GM18508 (cell line): ENCODE measurements around the gene LGR6.
"Not testable (repeated sequence)": the region's sequence is repeated elsewhere in the genome, so short reads cannot be mapped to it uniquely, and the experiment has no call there.

Source experiments
- ATAC-seq: cut with Tn5 transposase; IDR thresholded peaks from one replicate; pipeline ENCODE4 v1.9.1; 2021; ENCODE audit warnings: moderate number of reproducible peaks; ENCODE audit not compliant: insufficient read depth, unreplicated experiment

The LGR6 gene

DNA sequence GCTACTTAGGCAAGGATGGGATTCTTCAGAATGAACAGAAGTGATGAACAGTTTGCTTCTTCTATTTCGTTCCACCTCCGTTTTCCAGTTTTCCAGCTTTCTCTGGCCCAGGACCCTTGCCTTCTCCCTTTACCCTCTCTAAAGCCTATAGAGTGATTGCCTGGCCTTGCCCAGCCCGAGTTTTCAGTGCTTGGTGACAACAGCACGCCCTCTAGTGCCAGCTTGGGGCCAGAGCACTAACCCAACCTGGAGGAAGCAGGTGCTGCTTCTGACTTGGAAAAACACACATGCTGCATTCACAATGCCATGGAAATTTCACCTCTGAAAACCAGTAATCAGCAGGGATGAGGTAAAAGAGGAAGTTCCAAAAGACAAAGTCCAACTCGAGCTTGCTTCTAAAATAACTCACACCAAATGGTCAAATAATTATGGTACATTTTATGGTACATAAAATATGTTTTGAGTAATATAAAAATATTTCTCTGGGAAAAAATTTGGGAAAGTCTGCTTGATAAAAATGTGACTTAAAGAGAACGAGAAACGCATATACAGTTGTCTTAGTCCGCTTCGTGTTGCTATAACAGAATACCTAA, 122.1 kb downstream of the LGR6 start:
- no peak for ATAC-seq

DNA sequence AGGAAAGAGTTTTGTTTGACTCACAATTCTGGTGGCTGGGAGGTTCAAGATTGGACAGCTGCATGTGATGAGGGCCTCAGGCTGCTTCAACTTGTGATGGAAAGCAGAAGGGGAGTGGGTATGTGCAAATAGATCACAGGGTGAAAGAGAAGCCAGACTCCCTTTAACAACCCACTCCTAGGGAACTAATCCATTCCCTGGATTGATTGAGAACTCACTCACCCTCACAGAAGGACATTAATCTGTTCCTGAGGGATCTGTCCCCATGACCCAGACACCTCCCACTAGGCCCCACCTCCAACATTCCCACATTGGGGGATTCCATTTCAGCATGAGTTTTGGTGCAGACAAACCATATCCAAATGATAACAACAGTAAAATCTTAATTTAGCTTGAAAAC, 122.6 kb downstream of the LGR6 start:
- no peak for ATAC-seq

DNA sequence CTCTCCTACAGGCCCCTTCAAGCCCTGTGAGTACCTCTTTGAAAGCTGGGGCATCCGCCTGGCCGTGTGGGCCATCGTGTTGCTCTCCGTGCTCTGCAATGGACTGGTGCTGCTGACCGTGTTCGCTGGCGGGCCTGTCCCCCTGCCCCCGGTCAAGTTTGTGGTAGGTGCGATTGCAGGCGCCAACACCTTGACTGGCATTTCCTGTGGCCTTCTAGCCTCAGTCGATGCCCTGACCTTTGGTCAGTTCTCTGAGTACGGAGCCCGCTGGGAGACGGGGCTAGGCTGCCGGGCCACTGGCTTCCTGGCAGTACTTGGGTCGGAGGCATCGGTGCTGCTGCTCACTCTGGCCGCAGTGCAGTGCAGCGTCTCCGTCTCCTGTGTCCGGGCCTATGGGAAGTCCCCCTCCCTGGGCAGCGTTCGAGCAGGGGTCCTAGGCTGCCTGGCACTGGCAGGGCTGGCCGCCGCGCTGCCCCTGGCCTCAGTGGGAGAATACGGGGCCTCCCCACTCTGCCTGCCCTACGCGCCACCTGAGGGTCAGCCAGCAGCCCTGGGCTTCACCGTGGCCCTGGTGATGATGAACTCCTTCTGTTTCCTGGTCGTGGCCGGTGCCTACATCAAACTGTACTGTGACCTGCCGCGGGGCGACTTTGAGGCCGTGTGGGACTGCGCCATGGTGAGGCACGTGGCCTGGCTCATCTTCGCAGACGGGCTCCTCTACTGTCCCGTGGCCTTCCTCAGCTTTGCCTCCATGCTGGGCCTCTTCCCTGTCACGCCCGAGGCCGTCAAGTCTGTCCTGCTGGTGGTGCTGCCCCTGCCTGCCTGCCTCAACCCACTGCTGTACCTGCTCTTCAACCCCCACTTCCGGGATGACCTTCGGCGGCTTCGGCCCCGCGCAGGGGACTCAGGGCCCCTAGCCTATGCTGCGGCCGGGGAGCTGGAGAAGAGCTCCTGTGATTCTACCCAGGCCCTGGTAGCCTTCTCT, 124.6 kb downstream of the LGR6 start:
- no peak for ATAC-seq

DNA sequence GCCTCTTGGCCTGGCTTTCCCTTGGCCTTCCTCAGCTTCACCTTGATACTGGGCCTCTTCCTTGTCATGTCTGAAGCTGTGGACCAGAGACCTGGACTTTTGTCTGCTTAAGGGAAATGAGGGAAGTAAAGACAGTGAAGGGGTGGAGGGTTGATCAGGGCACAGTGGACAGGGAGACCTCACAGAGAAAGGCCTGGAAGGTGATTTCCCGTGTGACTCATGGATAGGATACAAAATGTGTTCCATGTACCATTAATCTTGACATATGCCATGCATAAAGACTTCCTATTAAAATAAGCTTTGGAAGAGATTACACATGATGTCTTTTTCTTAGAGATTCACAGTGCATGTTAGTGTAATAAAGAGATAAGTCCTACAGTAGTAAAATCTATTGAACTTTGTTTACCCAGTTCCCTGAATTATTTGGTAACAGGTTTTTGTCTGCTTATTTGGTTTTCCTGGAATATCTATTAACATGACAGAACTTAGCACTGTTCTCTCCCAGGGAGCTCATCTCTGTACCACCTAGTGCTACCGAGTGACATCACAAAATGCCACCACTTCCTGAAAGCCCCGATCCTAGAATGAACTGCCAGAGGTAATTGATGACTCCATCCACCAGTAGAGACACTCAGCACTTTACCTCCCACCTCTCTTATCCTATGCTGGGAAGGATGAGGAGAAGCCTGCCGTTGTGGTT, 125.9 kb downstream of the LGR6 start:
- no peak for ATAC-seq

DNA sequence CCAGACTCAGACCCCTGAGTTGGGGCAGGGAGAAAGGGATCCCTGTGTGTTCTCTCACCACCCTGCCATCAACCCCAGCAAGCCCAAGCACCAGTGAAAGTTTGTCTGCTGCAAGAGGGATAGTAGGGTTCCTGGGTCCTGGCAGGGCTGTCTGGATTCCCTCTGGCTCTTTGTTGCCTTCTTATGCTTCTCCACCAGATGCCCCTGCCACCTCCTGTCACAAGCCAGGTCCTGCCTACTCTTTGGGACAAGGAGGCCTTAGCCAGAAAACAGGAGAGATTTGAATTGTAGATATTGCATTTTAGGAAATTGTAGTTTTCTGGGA, 126.4 kb downstream of the LGR6 start:
- ATAC-seq = no peak

DNA sequence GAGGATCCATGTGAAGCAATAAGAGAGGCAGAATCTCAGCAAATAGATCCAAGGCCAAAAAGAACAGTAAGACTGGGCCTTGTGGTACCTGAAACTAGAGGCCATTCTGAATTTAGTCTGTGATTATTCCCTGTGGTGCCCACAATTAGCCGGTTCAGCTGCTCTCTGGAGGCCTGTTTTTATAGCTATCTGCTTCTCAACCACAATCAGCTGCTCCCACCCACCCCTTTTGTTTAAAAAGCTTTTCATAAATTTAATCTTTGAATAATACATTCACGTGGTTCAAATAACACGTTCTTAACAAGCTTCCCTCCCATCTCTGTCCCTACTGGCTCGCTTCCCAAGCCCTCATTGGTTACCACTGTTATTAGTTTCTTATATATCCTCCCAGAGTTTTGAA, 130.1 kb downstream of the LGR6 start:
- no peak for ATAC-seq

DNA sequence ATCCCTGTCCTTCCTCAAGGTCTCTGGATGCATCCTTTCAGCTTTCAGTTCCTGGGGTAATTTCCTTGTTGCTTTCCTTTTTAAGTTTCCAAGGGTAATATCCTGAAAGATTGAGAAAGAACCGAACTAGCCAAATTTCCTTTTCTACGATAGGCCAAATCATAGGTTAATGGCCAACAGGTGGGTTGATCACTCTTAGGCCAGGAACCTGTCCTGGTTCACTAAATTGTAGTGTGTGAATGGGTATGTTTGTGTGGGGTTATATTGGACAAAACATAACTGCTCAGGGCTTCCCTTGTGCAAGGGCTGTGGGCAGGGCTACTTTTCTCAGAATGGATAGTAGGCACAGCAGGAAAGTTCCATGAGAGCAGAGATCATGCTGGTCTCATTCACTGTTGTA, 131.0 kb downstream of the LGR6 start:
- no peak for ATAC-seq

DNA sequence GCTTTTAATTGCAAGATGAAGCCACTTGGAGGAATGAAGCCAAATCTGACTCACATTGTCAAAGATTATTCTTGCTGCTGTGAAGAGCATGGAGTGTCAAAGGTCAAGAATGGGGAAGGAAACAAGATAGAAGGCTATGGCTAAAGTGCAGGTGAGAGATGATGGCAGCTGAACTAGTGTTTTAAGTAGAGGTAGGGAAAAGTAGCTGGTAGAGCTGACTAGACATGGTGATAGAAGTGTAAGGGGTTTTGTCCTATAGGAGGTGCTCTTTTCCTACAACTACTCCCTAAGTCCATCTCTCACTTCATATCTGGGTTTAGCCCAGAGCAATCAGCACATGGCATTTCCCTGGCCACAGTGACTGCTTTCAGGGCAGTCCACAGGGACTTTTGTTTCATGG, 136.3 kb downstream of the LGR6 start:
- ATAC-seq = no peak

DNA sequence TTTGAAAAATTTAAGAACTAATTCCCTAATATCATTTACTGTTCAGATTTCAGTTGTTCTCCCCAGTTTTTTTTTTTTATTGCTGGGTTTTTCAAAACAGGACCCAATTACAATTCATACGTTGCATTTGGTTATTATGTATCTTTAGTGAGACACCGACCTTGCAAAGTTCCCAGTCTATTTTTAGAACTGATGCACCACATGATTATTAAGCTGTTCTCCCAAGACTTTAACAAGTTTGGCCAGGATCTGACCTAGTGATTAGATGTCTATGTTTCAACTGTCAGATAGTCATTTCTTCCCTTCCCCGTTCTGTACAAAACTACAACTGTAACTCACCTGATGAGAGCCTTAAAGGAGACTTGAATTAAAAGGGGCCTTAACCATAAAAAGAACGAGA, 140.3 kb downstream of the LGR6 start:
- ATAC-seq = no peak

DNA sequence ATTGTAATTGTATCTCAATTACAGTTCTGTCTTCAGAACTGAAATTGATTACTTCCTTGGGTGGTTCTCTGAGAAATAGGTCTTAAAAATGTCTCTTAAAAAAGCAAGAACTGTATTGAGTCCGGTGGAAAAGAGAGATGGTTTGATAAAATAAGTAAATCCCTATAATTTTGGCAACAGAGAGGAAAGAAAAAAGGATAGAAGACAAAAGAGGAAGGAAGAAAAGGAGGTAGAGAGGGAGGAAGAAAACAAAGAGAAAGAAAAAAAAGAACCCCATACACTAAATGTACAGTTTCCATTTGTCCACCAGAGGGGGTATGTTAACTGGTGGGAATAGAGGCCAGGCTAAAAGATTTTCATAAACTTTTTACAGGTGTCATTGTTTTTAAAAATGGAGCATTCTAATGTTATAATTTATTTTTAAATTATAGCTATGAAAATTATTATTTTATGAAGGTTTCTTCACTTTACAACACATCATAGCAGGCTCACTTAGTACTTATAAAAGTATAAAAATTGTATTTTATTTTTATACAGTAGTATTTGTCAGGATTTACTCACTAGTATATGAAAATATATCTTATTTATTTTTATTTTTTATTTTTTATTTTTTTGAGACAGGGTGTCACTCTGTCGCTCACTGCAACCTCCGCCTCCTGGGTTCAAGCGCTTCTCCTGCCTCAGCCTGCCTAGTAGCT, 150.2 kb downstream of the LGR6 start:
- no peak for ATAC-seq

DNA sequence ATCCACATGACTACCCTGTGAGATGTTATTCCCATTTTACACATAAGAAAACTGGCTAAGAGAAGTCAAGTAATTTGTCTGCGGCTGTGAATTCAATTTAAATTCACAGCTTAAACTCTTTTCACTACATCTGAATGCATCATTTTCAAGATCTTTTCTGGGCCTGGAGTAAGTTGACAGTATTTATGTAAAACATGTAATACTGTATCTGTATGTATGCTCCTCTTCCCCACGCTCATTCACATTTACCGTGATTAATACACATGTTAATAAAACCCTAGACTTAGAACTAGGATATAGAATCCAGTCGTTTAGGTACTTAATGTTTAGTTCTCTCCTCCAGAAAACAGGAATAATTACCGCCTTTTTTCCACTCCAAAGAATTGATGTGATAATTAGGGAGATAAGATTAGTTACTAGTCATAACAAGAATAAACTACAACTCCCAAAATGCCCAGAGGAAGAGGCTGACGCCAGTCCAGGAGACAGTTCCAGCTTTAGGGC, 154.5 kb downstream of the LGR6 start:
- no peak for ATAC-seq

DNA sequence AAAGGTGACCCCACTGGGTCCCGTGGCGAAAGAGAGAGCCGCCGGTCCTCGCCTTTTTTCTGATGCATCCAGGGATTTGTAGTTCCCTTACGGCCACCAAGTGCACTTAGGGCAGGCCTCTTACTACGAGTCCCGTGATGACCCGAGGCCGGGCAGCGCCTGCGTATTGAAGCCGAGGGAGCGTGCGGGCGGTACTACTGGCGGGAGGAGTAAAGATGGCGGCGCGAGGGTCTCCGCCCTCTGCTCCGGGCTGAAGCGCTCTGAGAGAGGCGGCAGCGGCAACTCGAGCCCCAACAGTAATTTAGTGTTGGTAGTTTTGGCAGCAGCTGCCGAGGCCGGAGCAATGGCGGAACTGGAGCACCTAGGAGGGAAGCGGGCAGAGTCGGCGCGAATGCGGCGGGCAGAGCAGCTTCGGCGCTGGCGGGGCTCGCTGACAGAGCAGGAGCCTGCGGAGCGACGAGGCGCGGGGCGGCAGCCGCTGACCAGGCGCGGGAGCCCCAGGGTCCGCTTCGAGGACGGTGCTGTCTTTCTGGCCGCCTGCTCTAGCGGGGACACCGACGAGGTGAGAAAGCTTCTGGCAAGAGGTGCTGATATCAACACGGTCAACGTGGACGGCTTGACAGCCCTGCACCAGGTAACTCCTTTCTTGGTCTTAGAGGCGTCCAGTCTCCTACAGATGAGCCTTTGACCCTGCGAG, 155.1 kb downstream of the LGR6 start, which contains the start of gene PPP1R12B:
TSS of gene PPP1R12B (plus strand) at position 191 of the 697 bp plus-strand sequence. CDS start at position 344, 153 bp downstream.
- peak; percentile 91 for ATAC-seq

DNA sequence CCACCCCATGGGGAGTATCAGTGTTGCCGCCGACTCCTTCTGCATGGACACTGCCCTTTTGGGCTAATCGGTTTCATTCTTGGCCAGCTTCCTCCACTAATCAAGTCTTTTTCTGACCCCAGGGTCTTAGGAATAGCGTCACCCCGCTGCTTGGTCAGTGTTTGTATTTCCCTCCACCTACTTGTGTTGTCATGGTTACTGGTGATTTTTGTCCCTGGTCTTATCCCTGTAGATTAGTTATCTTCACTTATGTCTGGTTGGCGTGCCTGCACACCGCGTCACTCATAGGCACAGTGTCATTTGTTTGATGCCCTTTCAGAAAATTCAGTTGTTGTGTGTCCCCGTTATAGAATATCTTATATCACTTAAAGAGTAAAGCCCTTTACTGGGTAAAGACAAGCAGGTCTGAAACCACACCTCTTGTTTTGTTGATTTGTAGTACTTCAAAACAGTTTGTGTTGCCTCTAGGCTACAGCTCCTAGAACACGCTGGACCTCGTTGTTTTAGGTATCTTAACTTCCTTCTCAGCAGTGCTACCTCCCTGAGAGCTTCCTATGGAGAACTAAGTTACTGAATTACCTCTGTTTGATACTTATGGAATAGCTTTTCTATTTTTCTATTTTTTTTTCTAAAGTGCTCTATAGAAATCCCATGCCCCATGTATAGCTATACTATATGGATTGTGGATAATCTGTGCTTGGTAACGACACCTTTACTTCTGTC, 155.8 kb downstream of the LGR6 start:
- no peak for ATAC-seq

DNA sequence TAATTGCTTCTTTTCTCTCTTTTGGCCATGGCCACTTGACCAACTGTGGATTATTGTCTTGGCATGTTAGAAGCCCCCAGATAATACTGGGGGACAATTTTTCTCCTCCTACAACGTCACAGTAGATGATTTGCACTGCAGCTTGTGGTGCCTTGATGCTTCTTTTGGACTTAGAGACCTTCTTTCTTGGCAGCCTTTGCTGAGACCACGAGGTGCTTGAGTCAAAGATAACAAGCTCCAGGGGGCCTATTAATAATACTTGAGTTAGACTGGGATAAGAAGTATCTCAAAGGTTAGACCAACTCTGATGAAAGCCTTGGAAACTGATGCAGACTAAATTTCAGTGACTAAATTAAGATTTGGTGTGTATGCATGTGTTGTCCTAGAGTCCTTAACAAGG, 158.1 kb downstream of the LGR6 start:
- no peak for ATAC-seq

DNA sequence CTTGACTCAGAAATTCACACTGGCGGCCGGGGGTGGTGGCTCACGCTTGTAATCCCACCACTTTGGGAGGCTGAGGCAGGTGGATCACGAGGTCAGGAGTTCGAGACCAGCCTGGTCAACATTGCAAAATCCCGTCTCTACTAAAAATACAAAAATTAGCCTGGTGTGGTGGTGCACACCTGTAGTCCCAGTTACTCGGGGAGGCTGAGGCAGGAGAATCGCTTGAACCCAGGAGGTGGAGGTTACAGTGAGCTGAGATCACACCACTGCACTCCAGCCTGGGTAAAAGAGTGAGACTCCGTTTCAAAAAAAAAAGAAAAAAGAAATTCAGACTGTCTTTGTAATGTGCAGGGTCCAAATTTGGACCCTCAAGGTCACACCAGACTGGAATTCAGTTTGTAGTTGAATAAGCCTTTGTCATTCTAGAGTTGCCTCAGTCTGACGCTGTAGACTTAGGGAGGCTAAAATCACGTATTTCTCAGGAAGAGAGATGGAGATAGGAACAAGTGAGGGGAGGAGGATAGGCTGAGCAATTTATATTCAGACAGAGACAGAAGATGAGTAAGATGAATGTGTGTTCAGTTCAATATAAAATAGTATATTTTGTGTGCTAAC, 159.1 kb downstream of the LGR6 start:
- ATAC-seq = not testable (repeated sequence)

DNA sequence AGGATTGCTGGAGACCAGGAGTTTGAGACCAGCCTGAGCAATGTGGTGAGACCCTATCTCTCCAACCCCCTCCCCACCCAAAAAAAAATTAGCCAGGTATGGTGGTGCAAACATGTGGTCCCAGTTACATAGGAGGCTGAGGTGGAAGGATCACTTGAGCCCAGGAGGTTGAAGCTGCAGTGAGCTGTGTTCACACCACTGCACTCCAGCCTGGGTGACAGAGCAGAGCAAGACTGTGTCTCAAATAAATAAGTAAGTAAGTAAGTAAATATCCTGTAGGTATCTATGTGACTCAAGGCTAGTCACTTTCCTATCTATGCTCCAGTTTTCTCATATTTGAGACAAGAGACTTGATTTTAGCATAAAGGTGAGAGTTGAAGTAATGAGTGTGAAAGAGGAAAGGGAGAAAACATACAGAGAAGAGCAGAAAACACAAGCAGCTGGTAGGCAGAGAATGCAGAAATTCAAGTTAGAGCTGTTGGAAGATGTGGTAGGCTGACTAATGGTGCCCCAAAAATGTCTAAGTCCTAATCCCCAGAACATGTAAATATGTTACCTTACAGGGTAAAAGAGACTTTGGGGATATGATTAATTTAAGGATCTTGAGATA, 162.4 kb downstream of the LGR6 start:
- ATAC-seq = no peak

DNA sequence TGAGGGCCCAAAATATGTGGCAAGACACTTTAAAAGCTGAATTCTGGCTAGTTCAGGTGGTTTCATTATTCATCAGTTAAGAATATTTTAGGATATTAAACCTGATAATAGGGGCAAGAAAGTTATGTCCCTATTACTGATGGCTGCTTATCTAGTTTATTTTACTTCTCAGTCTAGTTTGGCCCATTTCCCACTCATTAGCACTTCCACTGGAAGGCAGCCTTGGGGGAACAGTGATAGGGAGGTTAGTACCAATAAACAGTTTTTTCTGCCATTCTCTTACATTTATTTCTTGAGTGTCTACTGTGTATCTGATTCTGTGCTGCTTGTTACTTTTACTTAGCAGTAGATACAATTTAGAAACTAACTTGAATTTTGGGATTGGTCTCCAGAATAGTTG, 163.9 kb downstream of the LGR6 start:
- ATAC-seq = no peak

DNA sequence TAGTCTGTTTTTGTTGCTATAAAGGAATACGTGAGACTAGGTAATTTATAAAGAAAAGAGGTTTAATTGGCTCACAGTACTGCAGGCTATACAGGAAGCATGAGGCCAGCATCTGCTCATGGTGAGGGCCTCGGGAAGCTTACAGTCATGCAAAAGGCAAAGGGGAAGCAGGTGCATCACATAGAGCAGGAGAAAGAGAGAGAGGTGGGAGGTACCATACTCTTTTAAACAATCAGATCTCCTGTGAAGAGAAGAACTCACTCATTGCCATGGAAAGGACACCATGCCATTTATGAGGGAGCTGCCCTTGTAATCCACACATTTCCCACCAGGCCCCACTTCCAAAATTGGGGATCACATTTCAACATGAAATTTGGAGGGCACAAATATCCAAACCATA, 167.6 kb downstream of the LGR6 start:
- ATAC-seq = no peak
